ENCODE results near the gene CEP112. TPM values are rescaled to one million over a fixed set of nuclear protein-coding genes. Genes with fewer than 3 reads are reported as not detected.

The CEP112 gene
- total RNA-seq, 1 donor from 2014 or later: 20.1 TPM

DNA sequence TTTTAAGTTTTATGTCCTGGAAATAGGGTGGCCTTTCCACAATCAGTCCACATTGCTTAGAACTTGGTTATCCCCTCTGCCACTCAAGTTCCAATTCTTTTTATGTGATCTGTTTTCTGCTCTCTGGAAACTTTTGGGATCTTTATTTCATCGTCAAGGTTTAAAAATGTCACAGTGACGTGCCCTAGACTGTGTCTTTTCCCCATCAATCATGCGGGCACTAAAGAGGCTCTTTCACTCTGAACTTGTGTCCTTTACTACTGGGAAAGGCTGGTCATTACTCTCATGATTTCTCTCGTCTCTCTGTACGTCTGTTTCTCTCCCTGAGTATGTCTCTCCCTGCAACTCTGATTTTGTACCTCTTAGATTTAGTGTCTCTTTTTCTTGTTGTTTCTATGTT, 440.7 kb downstream of the CEP112 start:
- H3K27me3 ChIP-seq: no peaks in the 10 kb centered on the region
- no peak overlapping the region for H3K4me3 ChIP-seq
- TF ChIP-seq POLR2A (IDR thresholded peaks at IDR 0.05) (no peak), POLR2AphosphoS5 (IDR thresholded peaks at IDR 0.05; ENCODE audit: insufficient read depth in 1 of 2, low read depth in 1 of 2) (no peak)
- TF ChIP-seq, protein P1, sequence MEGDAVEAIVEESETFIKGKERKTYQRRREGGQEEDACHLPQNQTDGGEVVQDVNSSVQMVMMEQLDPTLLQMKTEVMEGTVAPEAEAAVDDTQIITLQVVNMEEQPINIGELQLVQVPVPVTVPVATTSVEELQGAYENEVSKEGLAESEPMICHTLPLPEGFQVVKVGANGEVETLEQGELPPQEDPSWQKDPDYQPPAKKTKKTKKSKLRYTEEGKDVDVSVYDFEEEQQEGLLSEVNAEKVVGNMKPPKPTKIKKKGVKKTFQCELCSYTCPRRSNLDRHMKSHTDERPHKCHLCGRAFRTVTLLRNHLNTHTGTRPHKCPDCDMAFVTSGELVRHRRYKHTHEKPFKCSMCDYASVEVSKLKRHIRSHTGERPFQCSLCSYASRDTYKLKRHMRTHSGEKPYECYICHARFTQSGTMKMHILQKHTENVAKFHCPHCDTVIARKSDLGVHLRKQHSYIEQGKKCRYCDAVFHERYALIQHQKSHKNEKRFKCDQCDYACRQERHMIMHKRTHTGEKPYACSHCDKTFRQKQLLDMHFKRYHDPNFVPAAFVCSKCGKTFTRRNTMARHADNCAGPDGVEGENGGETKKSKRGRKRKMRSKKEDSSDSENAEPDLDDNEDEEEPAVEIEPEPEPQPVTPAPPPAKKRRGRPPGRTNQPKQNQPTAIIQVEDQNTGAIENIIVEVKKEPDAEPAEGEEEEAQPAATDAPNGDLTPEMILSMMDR (IDR thresholded peaks at IDR 0.05): no peak
- H3K9me3 ChIP-seq: no peaks in the 10 kb centered on the region
- H3K27ac ChIP-seq: peak overlapping the region; percentile 22
- intact Hi-C loops (cut with DNase I): no loop called here
- no peak for DNase-seq (ENCODE audit: extremely low spot score in 2 of 2)
- no peaks in the 10 kb centered on the region for H3K36me3 ChIP-seq
- peaks cover 17% of the 10 kb centered on the region for H3K4me1 ChIP-seq

DNA sequence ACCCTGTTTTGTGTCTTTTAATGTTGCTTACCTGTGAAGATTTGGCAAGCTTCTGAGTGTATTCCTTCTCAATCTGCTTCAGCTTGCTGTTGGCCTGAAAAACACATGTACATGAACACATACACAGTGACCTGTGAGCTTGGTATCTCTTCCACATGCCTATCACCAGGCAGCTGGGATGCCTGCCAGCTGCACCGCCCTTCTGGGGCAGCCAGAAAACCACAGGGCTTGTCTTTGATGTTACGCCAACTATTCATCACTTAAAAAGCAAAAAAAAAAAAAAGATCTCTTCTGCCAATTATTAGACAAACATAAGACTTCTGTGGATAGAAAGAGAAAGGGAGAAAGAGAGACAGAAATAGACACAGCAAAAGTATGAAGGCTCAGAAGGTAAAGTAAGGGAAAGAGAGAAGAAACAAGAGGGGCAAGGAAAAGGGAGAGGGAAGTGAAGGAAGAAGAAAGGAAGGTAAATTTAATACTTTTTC, 441.3 kb downstream of the CEP112 start:
- Histone ChIP-seq H3K9me3 (no peaks in the 10 kb centered on the region), H3K36me3 (no peaks in the 10 kb centered on the region), H3K4me1 (peaks cover 19% of the 10 kb centered on the region), H3K27me3 (no peaks in the 10 kb centered on the region), H3K4me3 (no peak overlapping the region), H3K27ac (peak overlapping the region; percentile 25)
- intact Hi-C loops (cut with DNase I): no loop called here
- DNase-seq (ENCODE audit: extremely low spot score in 2 of 2): no peak
- TF ChIP-seq POLR2AphosphoS5 (IDR thresholded peaks at IDR 0.05; ENCODE audit: insufficient read depth in 1 of 2, low read depth in 1 of 2): peak in 1 of 2 donors; percentile 86
- TF ChIP-seq, protein P1 (IDR thresholded peaks at IDR 0.05): no peak

DNA sequence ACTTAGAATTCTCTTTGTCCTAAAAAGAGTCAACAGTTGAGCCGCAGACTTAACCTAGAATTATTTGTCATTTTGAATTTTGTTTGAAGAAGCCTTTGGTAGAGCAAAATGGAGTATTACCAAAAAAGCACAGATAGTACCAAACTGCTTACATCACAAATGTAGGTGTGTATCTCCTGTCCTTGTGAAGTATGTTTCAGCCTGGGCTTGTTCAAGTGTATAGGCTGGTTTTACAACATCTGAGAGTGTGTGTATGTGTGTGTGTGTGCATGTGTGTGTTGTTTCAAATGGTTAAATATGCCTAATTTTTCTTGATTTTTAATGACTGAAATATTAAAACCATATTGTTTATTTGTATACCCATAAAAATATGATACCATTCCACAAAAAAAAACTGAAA, 441.8 kb downstream of the CEP112 start:
- H3K4me1 ChIP-seq: peaks cover 24% of the 10 kb centered on the region
- intact Hi-C loops (cut with DNase I): no loop called here
- H3K9me3 ChIP-seq: no peaks in the 10 kb centered on the region
- H3K27ac ChIP-seq: peak overlapping the region; percentile 25
- DNase-seq (ENCODE audit: extremely low spot score in 2 of 2): no peak
- no peaks in the 10 kb centered on the region for H3K36me3 ChIP-seq
- H3K4me3 ChIP-seq: no peak overlapping the region
- H3K27me3 ChIP-seq: no peaks in the 10 kb centered on the region
- no peak for TF ChIP-seq POLR2AphosphoS5 (IDR thresholded peaks at IDR 0.05; ENCODE audit: insufficient read depth in 1 of 2, low read depth in 1 of 2)
- no peak for TF ChIP-seq POLR2A (IDR thresholded peaks at IDR 0.05)

DNA sequence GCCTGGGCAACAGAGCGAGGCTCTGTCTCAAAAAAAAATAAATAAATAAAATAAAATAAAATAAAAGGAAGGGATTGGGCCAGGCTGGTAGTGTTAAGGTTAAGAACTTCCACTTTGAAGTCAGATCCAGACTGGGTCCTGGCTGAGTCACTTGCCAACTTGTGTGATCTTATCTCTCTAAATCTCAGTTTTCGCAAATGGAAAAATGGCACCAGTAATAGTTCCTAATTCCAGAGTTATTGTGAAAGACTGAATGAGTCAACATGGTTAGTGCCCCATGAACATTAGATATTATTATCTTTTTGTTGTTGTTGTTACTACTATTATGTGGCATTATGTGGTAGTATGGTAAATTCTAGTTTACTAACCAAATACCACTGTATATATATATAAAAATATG, 442.5 kb downstream of the CEP112 start:
- Histone ChIP-seq H3K36me3 (no peaks in the 10 kb centered on the region), H3K27me3 (no peaks in the 10 kb centered on the region), H3K4me3 (no peak overlapping the region), H3K4me1 (peaks cover 28% of the 10 kb centered on the region), H3K27ac (no peak overlapping the region), H3K9me3 (no peaks in the 10 kb centered on the region)
- TF ChIP-seq POLR2A (IDR thresholded peaks at IDR 0.05): no peak
- TF ChIP-seq POLR2AphosphoS5 (IDR thresholded peaks at IDR 0.05; ENCODE audit: insufficient read depth in 1 of 2, low read depth in 1 of 2): peak in 1 of 2 donors; percentile 28
- intact Hi-C loops (cut with DNase I): no loop called here
- DNase-seq (ENCODE audit: extremely low spot score in 2 of 2): no peak

DNA sequence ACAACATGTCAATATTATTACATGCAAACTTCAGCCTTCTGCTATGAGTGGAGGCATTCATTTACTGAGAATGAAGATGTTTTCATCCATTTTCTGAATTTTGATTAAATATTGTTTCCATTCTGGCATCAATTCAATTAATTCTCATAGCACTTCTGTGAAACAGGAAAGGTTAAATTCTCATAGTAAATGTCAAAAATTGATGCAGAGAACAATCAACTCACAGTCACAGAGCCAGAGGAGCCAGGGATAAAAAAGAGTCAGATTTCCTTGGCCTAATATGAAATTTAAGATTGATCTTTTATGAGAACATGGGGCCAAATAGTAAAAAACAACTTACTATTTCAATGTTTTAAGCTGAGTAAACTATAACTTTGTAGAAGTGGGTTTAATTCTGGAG, 446.7 kb downstream of the CEP112 start:
- intact Hi-C loops (cut with DNase I): no loop called here
- H3K27me3 ChIP-seq: no peaks in the 10 kb centered on the region
- H3K9me3 ChIP-seq: no peaks in the 10 kb centered on the region
- H3K4me3 ChIP-seq: no peak overlapping the region
- no peak for TF ChIP-seq POLR2A (IDR thresholded peaks at IDR 0.05)
- no peak for TF ChIP-seq POLR2AphosphoS5 (IDR thresholded peaks at IDR 0.05; ENCODE audit: insufficient read depth in 1 of 2, low read depth in 1 of 2)
- TF ChIP-seq, protein P1 (IDR thresholded peaks at IDR 0.05): no peak
- peaks cover 15% of the 10 kb centered on the region for H3K4me1 ChIP-seq
- H3K36me3 ChIP-seq: no peaks in the 10 kb centered on the region
- H3K27ac ChIP-seq: no peak overlapping the region
- no peak for DNase-seq (ENCODE audit: extremely low spot score in 2 of 2)

DNA sequence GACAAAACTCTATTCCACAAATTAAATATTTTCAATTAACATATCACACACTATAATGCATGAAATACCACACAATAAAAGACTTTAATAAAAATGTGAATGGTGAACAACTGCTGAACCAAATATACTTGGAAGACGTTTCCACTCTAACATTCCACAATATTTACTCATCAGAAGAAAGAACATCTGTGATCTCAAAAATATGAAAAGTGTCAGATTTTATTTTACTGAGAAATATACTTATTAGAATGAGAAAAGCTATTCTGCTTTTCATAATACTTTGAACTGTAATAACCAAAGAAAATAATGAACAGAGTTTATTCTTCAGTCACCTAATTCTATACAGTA, 448.7 kb downstream of the CEP112 start:
- H3K4me3 ChIP-seq: no peak overlapping the region
- H3K36me3 ChIP-seq: no peaks in the 10 kb centered on the region
- no peak for TF ChIP-seq POLR2A (IDR thresholded peaks at IDR 0.05)
- TF ChIP-seq POLR2AphosphoS5 (IDR thresholded peaks at IDR 0.05; ENCODE audit: insufficient read depth in 1 of 2, low read depth in 1 of 2): no peak
- TF ChIP-seq, protein P1 (IDR thresholded peaks at IDR 0.05): no peak
- intact Hi-C loops (cut with DNase I): loop anchor here (5.0 kb wide), 1 partner anchor 186 kb away; no protein-coding TSS in a partner anchor
- no peaks in the 10 kb centered on the region for H3K9me3 ChIP-seq
- DNase-seq (ENCODE audit: extremely low spot score in 2 of 2): no peak
- H3K27me3 ChIP-seq: no peaks in the 10 kb centered on the region
- no peak overlapping the region for H3K27ac ChIP-seq
- peaks cover 11% of the 10 kb centered on the region for H3K4me1 ChIP-seq

Measured in vagina (tissue), 2 donors.